ENCODE measurements around the gene NELFB.
A peak's percentile ranks its signal among the peaks of the same experiment; 100 is the strongest.

The NELFB gene

GRCh38 chr9:137311986-137312851, 57.1 kb downstream of the NELFB start:
- H3K4me3 ChIP-seq = no peak overlapping the region
- H3K4me1 ChIP-seq = peaks cover 0 to 60% (median 21%) of the 10 kb centered on the region in 4 donors
- no peaks in the 10 kb centered on the region for H3K9me3 ChIP-seq
- peaks cover 0 to 70% of the 10 kb centered on the region in 2 donors for H3K27me3 ChIP-seq
- TF ChIP-seq CTCF (IDR thresholded peaks at IDR 0.05) = no peak
- no peaks in the 10 kb centered on the region for H3K36me3 ChIP-seq
- intact Hi-C loops (cut with DNase I; ENCODE audit: low total_unique reads) = no loop called here
- peak overlapping the region in 1 of 2 donors; percentile 37 for H3K27ac ChIP-seq
- no peak for DNase-seq

- intact Hi-C loops (cut with DNase I; ENCODE audit: low total_unique reads) = no loop called here
- Histone ChIP-seq H3K36me3 (no peaks in the 10 kb centered on the region), H3K9me3 (no peaks in the 10 kb centered on the region), H3K27ac (no peak overlapping the region), H3K4me1 (peaks cover 0 to 53% (median 19%) of the 10 kb centered on the region in 4 donors), H3K27me3 (peaks cover 0 to 70% of the 10 kb centered on the region in 2 donors), H3K4me3 (no peak overlapping the region)
- no peak for DNase-seq
- no peak for TF ChIP-seq CTCF (IDR thresholded peaks at IDR 0.05)
These were observed 57.8 kb downstream of the NELFB start for GRCh38 chr9:137312852-137313325.

- Histone ChIP-seq H3K4me1 (peaks cover 0 to 56% (median 23%) of the 10 kb centered on the region in 4 donors), H3K27me3 (peaks cover 0 to 71% of the 10 kb centered on the region in 2 donors), H3K36me3 (no peaks in the 10 kb centered on the region), H3K4me3 (no peak overlapping the region), H3K9me3 (no peaks in the 10 kb centered on the region), H3K27ac (no peak overlapping the region)
- TF ChIP-seq CTCF (IDR thresholded peaks at IDR 0.05) = no peak
- peak in 1 of 2 donors; percentile 37 for DNase-seq
- intact Hi-C loops (cut with DNase I; ENCODE audit: low total_unique reads) = no loop called here
These were observed 58.3 kb downstream of the NELFB start for GRCh38 chr9:137313326-137313936.

GRCh38 chr9:137313956-137314560, 58.9 kb downstream of the NELFB start:
- H3K36me3 ChIP-seq = no peaks in the 10 kb centered on the region
- DNase-seq = peak in 1 of 2 donors; percentile 66
- no peak for TF ChIP-seq CTCF (IDR thresholded peaks at IDR 0.05)
- H3K4me1 ChIP-seq = peaks cover 0 to 62% (median 30%) of the 10 kb centered on the region in 4 donors
- no peak overlapping the region for H3K4me3 ChIP-seq
- no peak overlapping the region for H3K27ac ChIP-seq
- no peaks in the 10 kb centered on the region for H3K9me3 ChIP-seq
- intact Hi-C loops (cut with DNase I; ENCODE audit: low total_unique reads) = no loop called here
- H3K27me3 ChIP-seq = peaks cover 0 to 68% of the 10 kb centered on the region in 2 donors

- TF ChIP-seq CTCF (IDR thresholded peaks at IDR 0.05) = no peak
- intact Hi-C loops (cut with DNase I; ENCODE audit: low total_unique reads) = no loop called here
- DNase-seq = peak in 1 of 2 donors; percentile 57
- H3K27ac ChIP-seq = no peak overlapping the region
- no peaks in the 10 kb centered on the region for H3K9me3 ChIP-seq
- H3K27me3 ChIP-seq = peaks cover 0 to 73% of the 10 kb centered on the region in 2 donors
- H3K36me3 ChIP-seq = no peaks in the 10 kb centered on the region
- H3K4me1 ChIP-seq = peaks cover 0 to 69% (median 35%) of the 10 kb centered on the region in 4 donors
- no peak overlapping the region for H3K4me3 ChIP-seq
These were observed 59.7 kb downstream of the NELFB start for GRCh38 chr9:137314561-137315560.
